Hematopoietic multipotent progenitor cell treated with erythropoietin and hydrocortisone succinate and interleukin-3 and kit ligand, for 17 days (in vitro differentiated cells): ENCODE measurements around the gene GPR179.

ENCODE experiments used
- DNase-seq: peaks from one replicate; pipeline ENCODE4 v3.0.0-alpha.2; 2015; ENCODE audit warnings: low spot score

Gene GPR179

GRCh38 chr17:38343608-38344419 lies at the start of gene GPR179:
GPR179 (minus strand) TSS chr17:38343956; CDS start chr17:38343789, 167 bp downstream.
- no peak for DNase-seq

GRCh38 chr17:38379448-38379847 lies 35.7 kb upstream of the GPR179 start:
- no peak for DNase-seq

- DNase-seq = no peak
Observed at GRCh38 chr17:38369124-38369886, 25.5 kb upstream of the GPR179 start.

- DNase-seq = no peak
Observed at GRCh38 chr17:38364741-38365140, 21.0 kb upstream of the GPR179 start.

- no peak for DNase-seq
Observed at GRCh38 chr17:38363016-38363415, 19.3 kb upstream of the GPR179 start.

- DNase-seq = no peak
Observed at GRCh38 chr17:38361694-38362465, 18.1 kb upstream of the GPR179 start.

GRCh38 chr17:38358586-38359513 lies 15.1 kb upstream of the GPR179 start:
- no peak for DNase-seq

- no peak for DNase-seq
Observed at GRCh38 chr17:38357486-38358123, 13.8 kb upstream of the GPR179 start.

GRCh38 chr17:38355251-38355650 lies 11.5 kb upstream of the GPR179 start:
- no peak for DNase-seq

GRCh38 chr17:38354466-38354865 lies 10.7 kb upstream of the GPR179 start:
- no peak for DNase-seq

- DNase-seq = no peak
Observed at GRCh38 chr17:38353668-38354067, 9.9 kb upstream of the GPR179 start.

- DNase-seq = no peak
Observed at GRCh38 chr17:38353086-38353604, 9.4 kb upstream of the GPR179 start.

- DNase-seq = no peak
Observed at GRCh38 chr17:38352245-38353085, 8.7 kb upstream of the GPR179 start.

- peak; percentile 88 for DNase-seq
Observed at GRCh38 chr17:38351412-38352222, 7.9 kb upstream of the GPR179 start, which contains the start of gene SOCS7. SOCS7 (plus strand) TSS chr17:38351844; CDS start chr17:38352053, 209 bp downstream.

GRCh38 chr17:38350035-38350434 lies 6.3 kb upstream of the GPR179 start:
- DNase-seq = no peak

GRCh38 chr17:38349097-38349730 lies 5.5 kb upstream of the GPR179 start:
- DNase-seq = peak; percentile 86

- no peak for DNase-seq
Observed at GRCh38 chr17:38345743-38346142, 2.0 kb upstream of the GPR179 start.

- DNase-seq = no peak
Observed at GRCh38 chr17:38344420-38344745, 627 bp upstream of the GPR179 start.
